ENCODE data around the gene HSD3B7. TPM values are rescaled to one million over a fixed set of nuclear protein-coding genes. Genes with fewer than 3 reads are reported as not detected.
"Not testable (repeated sequence)": the region's sequence is repeated elsewhere in the genome, so short reads cannot be mapped to it uniquely, and the experiment has no call there.

HSD3B7 gene
- 1 to 10 TPM; 8.8 TPM for total RNA-seq

DNA sequence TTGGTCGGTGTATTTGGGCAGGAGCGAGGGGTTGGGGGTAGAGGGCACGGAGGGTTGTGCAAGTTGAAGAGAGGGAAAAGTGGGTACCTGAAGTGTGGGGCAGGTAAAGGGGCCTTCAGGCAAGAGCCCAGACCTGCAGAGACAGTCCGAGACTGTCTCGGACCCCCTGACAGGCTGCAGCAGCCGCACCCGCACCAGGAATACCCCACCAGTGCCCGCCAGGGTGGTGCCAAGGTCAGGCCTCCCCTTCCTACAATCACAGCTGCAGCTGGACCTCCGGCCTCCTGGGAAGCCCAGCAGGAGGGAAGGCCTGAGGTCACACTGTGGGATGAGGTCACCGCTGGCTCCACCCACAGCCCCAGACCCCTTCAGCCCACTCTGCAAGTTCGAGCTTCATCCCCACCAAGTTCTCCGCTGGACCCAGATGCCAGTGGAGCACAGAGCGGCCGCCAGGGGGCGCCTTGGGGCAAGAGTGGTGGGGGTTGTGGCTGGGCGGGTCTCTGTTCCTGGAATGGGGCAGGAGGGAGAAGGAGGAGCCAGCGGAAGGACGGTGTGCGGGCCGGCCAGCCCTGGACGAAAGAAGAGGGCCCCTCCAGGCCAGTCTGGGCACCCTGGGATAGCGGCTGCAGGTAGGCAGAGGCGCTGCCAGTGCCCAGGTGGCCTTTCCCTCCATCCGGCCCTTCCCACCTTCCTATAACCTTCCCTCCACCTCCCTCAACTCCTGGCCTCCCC, at the start of gene HSD3B7:
Gene HSD3B7 (plus strand): TSS at position 539 of the 732 bp plus-strand sequence. CDS start 452 bp downstream, outside the sequence.
- Mint-ChIP-seq H3K36me3 (ENCODE audit: low read depth) (peaks cover 42% of the 10 kb centered on the region), H3K4me3 (peak within 1 kb of the TSS; percentile 32), H3K27ac (no peak within 1 kb of the TSS), H3K27me3 (no peaks in the 10 kb centered on the region), H3K4me1 (no peaks in the 10 kb centered on the region), H3K9me3 (no peaks in the 10 kb centered on the region)
- ATAC-seq (replicated peaks) = peak; percentile 94

DNA sequence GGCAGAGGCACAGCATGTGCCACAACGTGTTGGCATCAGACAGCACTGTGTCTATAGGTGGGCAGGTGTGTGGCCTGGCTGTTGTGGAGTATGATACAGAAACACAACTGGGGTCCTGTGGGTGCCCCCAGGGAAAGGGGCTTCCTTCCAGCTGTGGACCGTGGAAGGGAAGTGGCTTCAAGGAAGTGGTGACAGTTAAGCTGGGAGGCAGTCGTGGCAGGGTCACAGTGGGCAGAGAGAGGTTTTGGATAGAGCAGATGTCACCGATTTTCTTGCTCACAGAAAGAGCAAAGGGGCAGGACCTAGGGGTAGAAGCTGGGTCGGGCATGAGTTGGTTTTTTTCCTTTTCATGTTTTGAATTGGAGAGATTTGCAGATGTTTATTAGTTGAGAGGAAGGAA, 47.3 kb upstream of the HSD3B7 start:
- Mint-ChIP-seq H3K27ac (peak overlapping the region; percentile 40), H3K9me3 (no peaks in the 10 kb centered on the region), H3K4me3 (no peak overlapping the region), H3K4me1 (peaks cover 22% of the 10 kb centered on the region), H3K36me3 (ENCODE audit: low read depth) (peaks cover 66% of the 10 kb centered on the region), H3K27me3 (no peaks in the 10 kb centered on the region)
- no peak for ATAC-seq (replicated peaks)

DNA sequence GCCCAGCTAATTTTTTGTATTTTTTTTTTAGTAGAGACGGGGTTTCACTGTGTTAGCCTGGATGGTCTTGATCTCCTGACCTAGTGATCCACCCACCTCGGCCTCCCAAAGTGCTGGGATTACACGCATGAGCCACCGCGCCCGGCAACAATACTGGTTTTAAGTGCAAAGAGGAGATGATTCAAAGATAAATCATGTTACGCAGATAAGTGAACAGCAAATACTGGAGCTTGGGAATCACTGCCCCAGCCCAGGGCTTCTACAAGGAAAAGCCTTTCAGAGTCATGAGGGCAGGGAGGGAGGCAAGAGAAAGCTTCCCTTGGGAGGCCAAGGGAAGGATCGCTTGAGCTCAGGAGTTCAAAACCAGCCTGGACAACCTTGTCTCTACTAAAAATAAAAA, 45.4 kb upstream of the HSD3B7 start:
- H3K4me3 Mint-ChIP-seq; H3K27me3 Mint-ChIP-seq; H3K9me3 Mint-ChIP-seq; H3K27ac Mint-ChIP-seq; ATAC-seq (replicated peaks): not testable (repeated sequence)
- H3K4me1 Mint-ChIP-seq = peaks cover 21% of the 10 kb centered on the region
- peaks cover 75% of the 10 kb centered on the region for H3K36me3 Mint-ChIP-seq (ENCODE audit: low read depth)

DNA sequence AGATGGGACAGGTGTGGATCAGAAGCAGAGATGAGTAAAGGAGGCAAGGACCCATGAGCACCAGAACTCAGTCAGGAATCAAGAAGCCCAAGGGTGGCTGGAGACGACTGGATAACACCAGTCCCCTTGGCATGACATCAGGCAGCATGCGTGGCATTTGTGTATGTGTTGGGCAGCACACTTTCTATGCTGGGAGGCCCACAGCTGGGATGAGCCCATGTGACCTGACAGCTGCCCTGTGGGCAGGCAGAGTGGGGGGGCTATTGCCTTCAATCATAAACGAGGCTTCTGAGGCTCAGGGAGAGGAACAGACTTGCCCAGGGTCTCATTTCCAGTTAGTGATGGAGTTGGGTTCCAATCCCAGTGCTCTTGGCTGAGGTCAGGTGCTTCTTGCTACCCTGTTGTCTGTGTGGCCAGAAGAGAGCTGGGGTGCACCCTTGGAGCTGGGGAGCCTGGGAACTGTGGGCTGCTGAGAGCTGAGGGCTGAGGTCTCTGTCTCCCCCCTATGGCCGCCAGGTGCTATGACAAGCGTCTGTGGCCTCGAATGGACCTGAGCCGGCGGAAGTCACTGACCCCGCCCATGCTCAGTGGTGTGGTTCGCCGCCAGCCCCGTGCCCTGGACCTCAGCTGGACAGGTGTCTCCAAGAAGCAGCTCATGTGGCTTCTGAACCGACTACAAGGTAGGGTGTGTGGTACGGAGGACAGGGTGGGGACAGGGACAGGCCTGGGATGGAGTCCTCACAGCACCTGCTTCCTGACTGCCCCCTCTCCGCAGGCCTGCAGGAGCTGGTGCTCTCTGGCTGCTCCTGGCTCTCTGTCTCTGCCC, 43.2 kb upstream of the HSD3B7 start:
- Mint-ChIP-seq H3K9me3 (no peaks in the 10 kb centered on the region), H3K27ac (peak overlapping the region; percentile 58), H3K36me3 (ENCODE audit: low read depth) (peaks cover 77% of the 10 kb centered on the region), H3K4me1 (peaks cover 12% of the 10 kb centered on the region), H3K4me3 (peak overlapping the region; percentile 39), H3K27me3 (no peaks in the 10 kb centered on the region)
- ATAC-seq (replicated peaks) = peak; percentile 97

DNA sequence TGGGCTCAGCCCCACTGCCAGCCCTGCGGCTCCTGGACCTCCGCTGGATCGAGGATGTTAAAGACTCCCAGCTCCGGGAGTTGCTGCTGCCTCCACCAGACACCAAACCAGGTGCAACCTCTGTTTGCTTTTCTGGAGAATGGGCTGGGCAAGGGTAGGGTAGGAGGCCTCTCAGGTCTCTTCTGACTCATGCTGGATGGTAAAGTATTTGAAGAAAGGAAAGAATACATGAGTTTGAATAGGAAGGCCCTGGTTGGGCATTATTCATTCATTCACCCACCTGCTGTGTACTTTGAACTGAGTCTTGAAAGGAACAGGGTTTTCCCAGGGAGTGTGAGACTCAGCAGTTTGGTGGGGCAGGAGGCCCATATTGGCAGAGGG, 42.6 kb upstream of the HSD3B7 start:
- Mint-ChIP-seq H3K4me1 (peaks cover 8% of the 10 kb centered on the region), H3K4me3 (peak overlapping the region; percentile 39), H3K27me3 (no peaks in the 10 kb centered on the region), H3K27ac (no peak overlapping the region), H3K9me3 (no peaks in the 10 kb centered on the region), H3K36me3 (ENCODE audit: low read depth) (peaks cover 73% of the 10 kb centered on the region)
- ATAC-seq (replicated peaks) = peak; percentile 42

DNA sequence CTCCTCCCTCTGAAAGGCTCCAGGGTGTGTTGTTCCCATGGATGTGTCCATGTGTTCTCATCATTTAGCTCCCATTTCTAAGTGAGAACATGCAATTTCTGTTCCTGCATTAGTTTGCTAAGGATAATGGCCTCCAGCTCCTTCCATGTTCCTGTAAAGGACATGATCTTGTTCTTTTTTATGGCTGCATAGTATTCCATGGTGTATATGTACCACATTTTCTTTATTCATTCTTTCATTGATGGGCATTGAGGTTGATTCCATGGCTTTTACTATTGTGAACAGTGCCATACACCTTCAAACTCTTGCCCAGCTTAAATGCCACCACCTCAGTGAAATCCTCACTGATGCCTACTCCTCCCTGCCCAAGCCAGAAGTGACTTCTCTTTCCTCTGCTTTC, 40.7 kb upstream of the HSD3B7 start:
- Mint-ChIP-seq H3K9me3 (no peaks in the 10 kb centered on the region), H3K36me3 (ENCODE audit: low read depth) (peaks cover 65% of the 10 kb centered on the region), H3K4me3 (no peak overlapping the region), H3K27ac (no peak overlapping the region), H3K4me1 (peaks cover 5% of the 10 kb centered on the region), H3K27me3 (no peaks in the 10 kb centered on the region)
- ATAC-seq (replicated peaks) = no peak

DNA sequence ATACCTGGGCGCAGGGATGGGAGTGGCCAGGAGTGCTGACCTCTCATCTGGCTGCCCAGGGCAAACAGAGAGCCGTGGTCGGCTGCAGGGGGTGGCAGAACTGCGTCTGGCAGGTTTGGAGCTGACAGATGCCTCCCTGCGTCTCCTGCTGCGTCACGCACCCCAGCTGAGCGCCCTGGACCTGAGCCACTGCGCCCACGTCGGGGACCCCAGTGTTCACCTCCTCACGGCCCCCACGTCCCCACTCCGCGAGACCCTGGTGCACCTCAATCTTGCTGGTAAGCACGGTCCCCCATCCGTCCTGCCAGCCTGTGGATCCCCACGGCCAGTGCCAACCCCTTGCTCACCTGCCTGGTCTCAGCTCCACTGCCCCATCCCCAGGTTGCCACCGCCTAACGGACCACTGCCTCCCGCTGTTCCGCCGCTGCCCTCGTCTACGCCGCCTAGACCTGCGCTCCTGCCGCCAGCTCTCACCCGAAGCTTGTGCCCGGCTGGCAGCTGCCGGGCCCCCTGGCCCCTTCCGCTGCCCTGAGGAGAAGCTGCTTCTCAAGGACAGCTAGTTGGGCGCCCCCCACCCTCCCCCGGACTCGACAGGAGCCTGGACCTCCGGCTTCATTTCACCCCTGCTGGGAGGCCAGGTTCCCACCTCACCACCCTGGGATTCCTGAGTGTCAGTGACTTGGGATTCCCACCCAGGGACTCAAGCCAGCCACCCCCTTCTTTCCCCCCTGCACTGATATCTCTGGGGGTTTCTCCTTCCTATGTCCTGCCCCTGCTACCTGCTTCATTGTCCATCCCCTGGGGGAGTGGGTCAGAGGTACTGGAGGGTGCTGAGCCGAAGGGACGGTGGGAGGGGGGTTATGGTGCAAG, 38.1 kb upstream of the HSD3B7 start:
- H3K27ac Mint-ChIP-seq = no peak overlapping the region
- H3K27me3 Mint-ChIP-seq = no peaks in the 10 kb centered on the region
- no peaks in the 10 kb centered on the region for H3K9me3 Mint-ChIP-seq
- peaks cover 48% of the 10 kb centered on the region for H3K36me3 Mint-ChIP-seq (ENCODE audit: low read depth)
- H3K4me3 Mint-ChIP-seq = no peak overlapping the region
- ATAC-seq (replicated peaks) = no peak
- peaks cover 5% of the 10 kb centered on the region for H3K4me1 Mint-ChIP-seq

DNA sequence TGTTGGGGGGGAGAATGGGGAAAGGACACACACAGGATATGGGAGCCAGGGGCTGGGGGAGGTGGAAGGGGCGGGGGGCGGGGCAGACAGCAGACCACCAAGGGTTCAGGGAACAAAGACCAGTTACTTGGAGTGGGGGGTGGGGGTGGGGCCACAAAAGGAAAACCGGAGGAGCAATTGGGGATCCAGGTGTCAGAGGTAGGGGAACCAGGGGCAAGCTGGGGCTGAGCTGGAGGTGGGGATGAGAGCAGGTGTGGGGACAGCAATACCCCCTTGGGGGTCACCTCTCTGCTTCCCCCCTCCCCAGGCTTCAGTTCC, 37.5 kb upstream of the HSD3B7 start:
- no peak overlapping the region for H3K4me3 Mint-ChIP-seq
- no peak for ATAC-seq (replicated peaks)

DNA sequence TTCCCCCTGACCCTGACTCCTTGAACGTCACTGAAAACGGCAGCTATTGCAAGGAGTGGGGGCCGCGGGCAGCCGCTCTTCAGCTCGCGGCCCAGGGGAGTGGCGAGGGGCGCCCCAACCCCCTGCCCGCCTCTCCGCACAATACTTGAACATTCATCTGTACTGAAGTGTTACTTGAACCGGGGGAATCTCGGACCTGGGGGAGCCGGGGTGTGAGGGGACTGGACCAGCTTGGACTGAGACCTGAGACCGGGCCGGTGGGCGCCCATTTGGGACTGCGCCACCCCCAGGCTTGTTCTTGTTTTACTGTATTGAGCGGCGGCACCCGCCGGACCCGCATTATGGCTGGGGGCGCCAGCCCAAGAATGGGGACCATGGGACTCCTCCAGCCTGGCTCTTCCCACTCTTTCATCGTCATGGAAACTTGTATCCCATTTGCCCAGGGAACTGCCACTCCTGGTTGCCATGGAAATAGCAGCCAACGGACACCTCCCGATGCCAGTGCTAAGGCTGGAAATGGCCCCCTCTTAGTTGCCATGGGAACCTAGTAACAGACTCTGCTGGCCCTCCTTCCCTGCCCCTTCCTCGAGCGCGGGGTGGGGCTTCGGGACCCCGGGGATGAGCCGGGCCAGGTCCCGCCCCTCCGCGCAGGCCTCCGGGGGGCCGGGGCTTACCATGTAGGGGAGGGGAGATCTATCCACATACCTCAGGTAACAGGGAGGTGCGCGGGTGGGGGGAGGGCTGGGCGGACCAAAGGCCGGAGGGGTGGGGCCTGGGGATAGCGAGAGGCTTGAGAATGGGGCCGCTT, 36.9 kb upstream of the HSD3B7 start:
- peaks cover 5% of the 10 kb centered on the region for H3K4me1 Mint-ChIP-seq
- peak overlapping the region; percentile 94 for H3K4me3 Mint-ChIP-seq
- no peak for ATAC-seq (replicated peaks)
- H3K36me3 Mint-ChIP-seq (ENCODE audit: low read depth) = peaks cover 37% of the 10 kb centered on the region
- H3K27me3 Mint-ChIP-seq = no peaks in the 10 kb centered on the region
- no peak overlapping the region for H3K27ac Mint-ChIP-seq
- H3K9me3 Mint-ChIP-seq = no peaks in the 10 kb centered on the region

More for the DNA sequence above, 37.5 kb upstream of the HSD3B7 start:
- Mint-ChIP-seq H3K27ac (no peak overlapping the region), H3K27me3 (no peaks in the 10 kb centered on the region), H3K36me3 (ENCODE audit: low read depth) (peaks cover 42% of the 10 kb centered on the region), H3K4me1 (peaks cover 5% of the 10 kb centered on the region), H3K9me3 (no peaks in the 10 kb centered on the region)

DNA sequence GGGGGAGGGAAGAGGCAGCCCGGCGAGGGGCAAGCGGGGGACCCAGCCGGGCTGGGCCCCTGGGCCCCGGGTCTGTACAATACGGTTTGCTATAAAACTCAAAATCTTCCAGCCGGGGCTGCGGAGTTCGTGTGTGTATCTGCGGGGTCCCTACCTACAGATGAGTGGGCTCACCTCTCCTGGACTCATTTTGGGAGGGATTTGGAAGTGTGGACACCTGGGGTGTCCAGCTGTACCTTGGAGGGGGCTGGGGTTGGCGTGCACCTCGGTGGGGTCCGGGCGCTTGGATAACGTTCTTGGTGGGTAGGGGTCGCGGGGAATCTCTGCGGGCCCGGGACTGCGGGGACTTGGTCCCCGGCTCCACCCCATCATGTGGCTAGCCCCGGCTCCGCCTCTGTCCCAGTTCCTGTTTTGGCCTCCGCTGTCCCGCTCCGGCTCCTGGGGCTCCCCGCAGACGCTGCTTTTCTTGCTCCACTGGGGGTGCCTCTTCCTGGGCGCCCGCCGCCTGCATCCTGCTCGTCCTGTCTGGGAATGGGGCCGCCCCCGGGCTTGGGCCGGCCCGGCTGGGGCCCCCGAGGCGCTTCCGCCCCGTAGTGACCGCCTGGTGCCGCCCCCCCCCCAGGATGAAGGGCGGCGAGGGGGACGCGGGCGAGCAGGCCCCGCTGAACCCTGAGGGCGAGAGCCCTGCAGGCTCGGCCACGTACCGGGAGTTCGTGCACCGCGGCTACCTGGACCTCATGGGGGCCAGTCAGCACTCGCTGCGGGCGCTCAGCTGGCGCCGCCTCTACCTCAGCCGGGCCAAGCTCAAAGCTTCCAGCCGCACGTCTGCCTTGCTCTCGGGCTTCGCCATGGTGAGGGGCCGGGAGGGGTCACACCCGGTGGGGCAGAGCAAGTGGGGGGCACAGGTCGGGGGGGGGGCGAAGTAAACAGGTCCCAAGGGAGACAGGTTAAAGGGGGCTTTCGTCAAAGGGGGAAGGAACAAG, 36.0 kb upstream of the HSD3B7 start, which contains the start of gene ORAI3:
Gene ORAI3 (plus strand): TSS at position 402 of the 983 bp plus-strand sequence. CDS start 222 bp downstream, at position 624.
- H3K4me1 Mint-ChIP-seq = peaks cover 5% of the 10 kb centered on the region
- H3K9me3 Mint-ChIP-seq = no peaks in the 10 kb centered on the region
- ATAC-seq (replicated peaks) = peak; percentile 65
- H3K27me3 Mint-ChIP-seq = no peaks in the 10 kb centered on the region
- peaks cover 31% of the 10 kb centered on the region for H3K36me3 Mint-ChIP-seq (ENCODE audit: low read depth)
- H3K4me3 Mint-ChIP-seq = peak within 1 kb of the TSS; percentile 94
- H3K27ac Mint-ChIP-seq = peak within 1 kb of the TSS; percentile 92

DNA sequence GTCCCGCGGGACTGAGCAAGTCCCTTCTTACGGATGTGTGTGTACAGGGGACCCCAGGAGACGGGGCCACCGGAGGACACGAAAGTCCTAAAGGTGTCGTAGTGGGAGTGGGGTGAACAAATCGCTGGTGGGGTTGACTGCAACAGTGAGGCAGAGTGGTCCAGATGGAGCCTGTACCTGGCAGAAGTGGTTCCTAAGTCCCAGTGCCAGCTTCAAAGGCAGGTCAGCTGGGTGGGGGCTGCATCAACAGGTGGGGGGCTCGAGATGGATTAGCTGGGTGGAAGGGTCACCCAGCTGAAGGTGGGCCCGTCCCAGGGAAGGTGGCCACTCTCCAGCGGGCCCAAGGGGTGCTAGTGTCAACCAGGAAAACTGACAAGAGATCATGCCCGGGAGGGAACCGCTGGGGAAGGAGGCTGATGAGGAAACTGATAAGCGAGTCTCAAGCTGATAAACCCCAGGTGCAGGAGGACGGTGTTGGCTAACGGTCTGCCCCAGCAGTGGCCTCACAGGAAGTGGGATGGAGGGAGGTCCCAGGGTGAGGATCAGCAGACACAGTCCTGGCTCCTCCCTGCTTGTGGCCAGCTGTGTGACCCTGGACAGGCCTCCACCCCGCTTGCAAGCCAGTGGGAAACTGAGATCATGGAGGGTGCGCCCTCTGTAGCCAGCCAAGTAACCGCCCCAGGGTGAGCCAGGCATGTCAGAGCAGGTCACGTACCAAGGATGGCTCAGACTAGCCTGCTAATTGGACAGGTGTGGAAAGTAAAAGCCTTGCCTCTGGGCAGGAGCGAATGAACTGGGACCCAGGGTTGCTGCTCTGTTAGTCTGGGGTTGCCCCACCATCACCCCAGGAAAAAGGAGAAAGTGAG, 35.1 kb upstream of the HSD3B7 start:
- Mint-ChIP-seq H3K27me3 (no peaks in the 10 kb centered on the region), H3K36me3 (ENCODE audit: low read depth) (peaks cover 22% of the 10 kb centered on the region), H3K9me3 (no peaks in the 10 kb centered on the region), H3K27ac (peak overlapping the region; percentile 92), H3K4me3 (peak overlapping the region; percentile 94), H3K4me1 (peaks cover 5% of the 10 kb centered on the region)
- ATAC-seq (replicated peaks) = peak; percentile 85

DNA sequence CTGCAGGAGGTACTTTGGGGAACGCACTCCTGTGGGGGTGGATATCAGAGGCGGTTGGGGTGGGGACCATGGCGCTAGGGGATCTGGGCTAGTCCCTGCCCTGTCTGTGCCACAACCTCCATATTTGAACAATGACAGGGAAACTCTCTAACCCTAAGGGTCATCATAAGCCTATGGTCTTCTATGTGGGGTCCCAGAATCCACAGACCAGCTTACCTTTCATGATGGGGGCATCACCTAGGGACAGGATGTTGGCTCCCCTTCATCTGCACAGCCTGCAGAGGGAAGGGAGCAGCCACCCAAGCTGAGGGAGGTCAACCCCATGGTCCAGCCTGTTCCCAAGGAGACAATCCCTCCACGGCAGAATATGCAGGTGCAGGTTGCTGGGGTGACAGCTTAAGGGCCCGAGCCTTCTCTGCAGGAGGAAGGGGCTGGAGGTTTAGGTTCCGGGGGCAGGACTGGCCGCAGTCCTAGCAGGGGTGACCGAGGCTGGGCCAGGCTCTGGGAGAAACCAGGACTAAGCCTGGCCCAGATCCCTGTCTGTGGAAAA, 34.4 kb upstream of the HSD3B7 start:
- H3K27ac Mint-ChIP-seq = peak overlapping the region; percentile 92
- H3K27me3 Mint-ChIP-seq = no peaks in the 10 kb centered on the region
- H3K4me3 Mint-ChIP-seq = peak overlapping the region; percentile 94
- H3K36me3 Mint-ChIP-seq (ENCODE audit: low read depth) = peaks cover 17% of the 10 kb centered on the region
- peaks cover 5% of the 10 kb centered on the region for H3K4me1 Mint-ChIP-seq
- no peaks in the 10 kb centered on the region for H3K9me3 Mint-ChIP-seq
- no peak for ATAC-seq (replicated peaks)
